Measurements from ENCODE around the gene CHODL.

GRCh38 chr21:18273400-18273799 is 28.8 kb downstream of the CHODL start:
- TF ChIP-seq EZH2phosphoT487 (IDR thresholded peaks at IDR 0.05; ENCODE audit: low read depth) (no peak), CTCF (IDR thresholded peaks at IDR 0.05; ENCODE audit: low read depth, low read length) (no peak)
